PC-9 (cell line): ENCODE data around the gene LURAP1L. TPM values are rescaled to one million over a fixed set of nuclear protein-coding genes. Genes with fewer than 3 reads are reported as not detected.

ENCODE experiments used
- BruUV-seq: library from RNA; stranded (reverse); fragments of 400-500 nt; replicated peaks from 2 replicates; lab custom pipeline; 2021; lab: Mats Ljungman, UMichigan
- CTCF ChIA-PET: fragments of 300-600 bp; sonication (Branson Sonifier 250); formaldehyde crosslinking; loops from one replicate; lab custom pipeline; 2022; ENCODE audit warnings: antibody characterized with exemption; lab: Charles Lee
- POLR2A ChIA-PET: fragments of 300-600 bp; sonication (Branson Sonifier 250); formaldehyde crosslinking; loops from one replicate; lab custom pipeline; 2022; ENCODE audit warnings: antibody characterized with exemption; ENCODE audit not compliant: unreplicated experiment; lab: Charles Lee
- DNase-seq, 2 experiments: peaks; one replicate each; pipeline versions ENCODE4 v3.0.0 to v3.0.0-alpha.2; 2015 to 2022; ENCODE audit warnings: mixed read lengths in 1 of 2
- H2AFZ ChIP-seq: fragments of 200-600 bp; sonication (generic); 2 replicates; pipeline ENCODE4 v1.8.1; 2017; ENCODE audit warnings: antibody characterized with exemption
- H3F3A ChIP-seq: fragments of 200-600 bp; sonication (generic); 2 replicates; pipeline ENCODE4 v1.8.1; 2017; ENCODE audit warnings: antibody characterized with exemption, mild to moderate bottlenecking, low read depth; ENCODE audit not compliant: insufficient read depth
- H3K27ac ChIP-seq: fragments of 200-600 bp; sonication (generic); 2 replicates; pipeline ENCODE4 v1.6.1; 2016; ENCODE audit warnings: mixed run types
- H3K27me3 ChIP-seq: fragments of 200-600 bp; sonication (generic); 2 replicates; pipeline ENCODE4 v1.6.1; 2016; ENCODE audit warnings: low read depth, mixed run types; ENCODE audit not compliant: insufficient read depth
- H3K36me3 ChIP-seq: fragments of 200-600 bp; sonication (generic); 2 replicates; pipeline ENCODE4 v1.6.1; 2016; ENCODE audit warnings: low read depth, mixed run types
- H3K4me1 ChIP-seq: fragments of 200-600 bp; sonication (generic); replicated peaks from 2 replicates; pipeline ENCODE4 v1.6.1; 2016; ENCODE audit warnings: mixed run types; ENCODE audit not compliant: insufficient read depth
- H3K4me2 ChIP-seq: fragments of 200-600 bp; sonication (generic); 2 replicates; pipeline ENCODE4 v1.6.1; 2017; ENCODE audit warnings: mixed run types
- H3K4me3 ChIP-seq: fragments of 200-600 bp; sonication (generic); 2 replicates; pipeline ENCODE4 v1.6.1; 2016; ENCODE audit warnings: mixed run types
- H3K79me2 ChIP-seq: fragments of 200-600 bp; sonication (generic); 2 replicates; pipeline ENCODE4 v1.6.1; 2017; ENCODE audit warnings: low read depth, mixed run types
- H3K9me2 ChIP-seq: fragments of 200-600 bp; sonication (generic); 2 replicates; pipeline ENCODE4 v1.8.1; 2017; ENCODE audit warnings: mild to moderate bottlenecking; ENCODE audit not compliant: insufficient read depth
- H3K9me3 ChIP-seq: fragments of 200-600 bp; sonication (generic); 2 replicates; pipeline ENCODE4 v1.8.1; 2016; ENCODE audit warnings: low read depth; ENCODE audit not compliant: insufficient read depth
- H4K20me1 ChIP-seq: fragments of 200-600 bp; sonication (generic); 2 replicates; pipeline ENCODE4 v1.8.1; 2017; ENCODE audit not compliant: insufficient read depth
- EZH2 ChIP-seq: fragments of 200-600 bp; sonication (generic); IDR thresholded peaks from 2 replicates; pipeline ENCODE4 v1.8.0; 2017; ENCODE audit warnings: antibody characterized with exemption, low read depth
- intact Hi-C: fragments of 100-400 bp; cut with micrococcal nuclease; formaldehyde crosslinking; loops from one replicate; pipeline ENCODE4 v1.10.0; 2022; ENCODE audit not compliant: unreplicated experiment
- total RNA-seq: library from RNA; stranded (reverse); gene quantifications from 2 replicates; pipeline ENCODE4 v1.2.3, GENCODE V29; 2021
- TF ChIP-seq, protein P1 (sequence below): fragments of 200-600 bp; sonication (generic); conservative IDR thresholded peaks from 2 replicates; pipeline ENCODE4 v1.6.1; 2017; ENCODE audit warnings: mixed run types, antibody characterized with exemption, mild to moderate bottlenecking, moderate library complexity

The LURAP1L gene
- total RNA-seq, 1 experiment from 2014 or later, result 4.1 TPM

- intact Hi-C loops, result no loop called here
- TF ChIP-seq, protein P1, sequence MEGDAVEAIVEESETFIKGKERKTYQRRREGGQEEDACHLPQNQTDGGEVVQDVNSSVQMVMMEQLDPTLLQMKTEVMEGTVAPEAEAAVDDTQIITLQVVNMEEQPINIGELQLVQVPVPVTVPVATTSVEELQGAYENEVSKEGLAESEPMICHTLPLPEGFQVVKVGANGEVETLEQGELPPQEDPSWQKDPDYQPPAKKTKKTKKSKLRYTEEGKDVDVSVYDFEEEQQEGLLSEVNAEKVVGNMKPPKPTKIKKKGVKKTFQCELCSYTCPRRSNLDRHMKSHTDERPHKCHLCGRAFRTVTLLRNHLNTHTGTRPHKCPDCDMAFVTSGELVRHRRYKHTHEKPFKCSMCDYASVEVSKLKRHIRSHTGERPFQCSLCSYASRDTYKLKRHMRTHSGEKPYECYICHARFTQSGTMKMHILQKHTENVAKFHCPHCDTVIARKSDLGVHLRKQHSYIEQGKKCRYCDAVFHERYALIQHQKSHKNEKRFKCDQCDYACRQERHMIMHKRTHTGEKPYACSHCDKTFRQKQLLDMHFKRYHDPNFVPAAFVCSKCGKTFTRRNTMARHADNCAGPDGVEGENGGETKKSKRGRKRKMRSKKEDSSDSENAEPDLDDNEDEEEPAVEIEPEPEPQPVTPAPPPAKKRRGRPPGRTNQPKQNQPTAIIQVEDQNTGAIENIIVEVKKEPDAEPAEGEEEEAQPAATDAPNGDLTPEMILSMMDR, result no peak
- no peak for TF ChIP-seq EZH2
- Histone ChIP-seq H3K36me3 (no peaks in the 10 kb centered on the region), H3K4me1 (no peaks in the 10 kb centered on the region), H2AFZ (no peak overlapping the region), H3F3A (no peaks in the 10 kb centered on the region), H3K4me3 (no peak overlapping the region), H3K79me2 (no peaks in the 10 kb centered on the region), H3K27me3 (no peaks in the 10 kb centered on the region), H3K4me2 (no peak overlapping the region), H4K20me1 (no peaks in the 10 kb centered on the region), H3K9me3 (no peaks in the 10 kb centered on the region), H3K9me2 (no peaks in the 10 kb centered on the region), H3K27ac (no peak overlapping the region)
- POLR2A ChIA-PET, result no interaction called here
- BruUV-seq, result no TSS peak
- no peak for DNase-seq
- CTCF ChIA-PET, result no interaction called here
These were observed 35.7 kb upstream of the LURAP1L start for GRCh38 chr9:12739014-12739652.

- Histone ChIP-seq H3K27me3 (no peaks in the 10 kb centered on the region), H3K27ac (no peak overlapping the region), H3K4me1 (no peaks in the 10 kb centered on the region), H3F3A (no peaks in the 10 kb centered on the region), H3K9me2 (no peaks in the 10 kb centered on the region), H3K4me3 (no peak overlapping the region), H3K9me3 (no peaks in the 10 kb centered on the region), H4K20me1 (no peaks in the 10 kb centered on the region), H3K79me2 (no peaks in the 10 kb centered on the region), H2AFZ (no peak overlapping the region), H3K4me2 (no peak overlapping the region), H3K36me3 (no peaks in the 10 kb centered on the region)
- intact Hi-C loops, result no loop called here
- DNase-seq, result no peak
- BruUV-seq, result no TSS peak
- POLR2A ChIA-PET, result no interaction called here
- CTCF ChIA-PET, result no interaction called here
- TF ChIP-seq EZH2, result no peak
- TF ChIP-seq, protein P1, result no peak
These were observed 34.0 kb upstream of the LURAP1L start for GRCh38 chr9:12740845-12741244.

- Histone ChIP-seq H3K27ac (no peak overlapping the region), H3K4me3 (no peak overlapping the region), H3K27me3 (no peaks in the 10 kb centered on the region), H3K4me1 (no peaks in the 10 kb centered on the region), H4K20me1 (no peaks in the 10 kb centered on the region), H3K9me2 (no peaks in the 10 kb centered on the region; the same call in 1 of the 2 replicates), H3K36me3 (no peaks in the 10 kb centered on the region), H3K79me2 (no peaks in the 10 kb centered on the region), H3K9me3 (no peaks in the 10 kb centered on the region), H3F3A (no peaks in the 10 kb centered on the region), H3K4me2 (no peak overlapping the region), H2AFZ (no peak overlapping the region)
- TF ChIP-seq, protein P1, result no peak
- TF ChIP-seq EZH2, result no peak
- intact Hi-C loops, result no loop called here
- BruUV-seq, result no TSS peak
- ChIA-PET POLR2A (no interaction called here), CTCF (no interaction called here)
- no peak for DNase-seq
These were observed 26.8 kb upstream of the LURAP1L start for GRCh38 chr9:12748016-12748415.
